Stomach (tissue), 9 donors: ENCODE results near the gene BABAM2. TPM values are rescaled to one million over a fixed set of nuclear protein-coding genes. Genes with fewer than 3 reads are reported as not detected.

Source experiments
- DNase-seq, 2 donors: peaks; one replicate each; pipeline versions ENCODE4 v3.0.0 to v3.0.0-alpha.2; 2013 to 2019
- H3K27ac ChIP-seq, 5 donors: fragments of 200-600 bp in 4 of 5; sonication (generic) in 4 of 5; one replicate each; pipeline ENCODE4 v1.5.1; 2013 to 2019; ENCODE audit warnings: mild to moderate bottlenecking in 1 of 5, moderate library complexity in 1 of 5
- H3K27me3 ChIP-seq, 3 donors: fragments of 200-600 bp; sonication (generic); one replicate each; pipeline ENCODE4 v1.5.1; 2017 to 2019; ENCODE audit warnings: mixed run types in 1 of 3
- H3K36me3 ChIP-seq, 4 donors: fragments of 200-600 bp; sonication (generic); 1 replicate in 3 of 4; 2 replicates in 1 of 4; pipeline ENCODE4 v1.5.1; 2016 to 2019
- H3K4me1 ChIP-seq, 4 donors: fragments of 200-600 bp; sonication (generic); one replicate each; pipeline ENCODE4 v1.5.1; 2016 to 2019
- H3K4me3 ChIP-seq, 4 donors: fragments of 200-600 bp; sonication (generic) in 3 of 4; one replicate each; pipeline ENCODE4 v1.5.1; 2016 to 2019; ENCODE audit warnings: mild to moderate bottlenecking in 1 of 4
- H3K9me3 ChIP-seq, 4 donors: fragments of 200-600 bp; sonication (generic); one replicate each; pipeline ENCODE4 v1.5.1; 2016 to 2019
- EP300 ChIP-seq: sonication (generic); formaldehyde crosslinking; IDR thresholded peaks from one replicate; pipeline ENCODE4 v1.6.1; 2017; ENCODE audit warnings: antibody characterized with exemption
- POLR2A ChIP-seq, 4 donors: fragments of 450-650 bp; IDR thresholded peaks; one replicate each; pipeline ENCODE4 v1.6.1; 2016; ENCODE audit warnings: antibody characterized with exemption in 4 of 4, control low read depth in 2 of 4, mild to moderate bottlenecking in 1 of 4, moderate library complexity in 1 of 4
- POLR2AphosphoS5 ChIP-seq, 3 donors: sonication (generic); formaldehyde crosslinking; IDR thresholded peaks; one replicate each; pipeline ENCODE4 v1.6.1; 2016; ENCODE audit warnings: antibody characterized with exemption in 3 of 3
- WGBS, 5 donors: extraction: QIAGEN DNeasy Blood & Tissue Kit in 3 of 5; methylation state at CpG; one replicate each; pipeline versions ENCODE4 v1.1.5 to v1.1.7; 2013 to 2018; 5-methylcytosine and 5-hydroxymethylcytosine counted together
- intact Hi-C: fragments of 100-400 bp; cut with DNase I; formaldehyde crosslinking; loops from one replicate; pipeline ENCODE4 v1.15.1; 2023; ENCODE audit warnings: low total_unique reads
- polyA plus RNA-seq, 3 donors: library from polyadenylated mRNA; stranded (reverse); fragments of 200-250 nt; gene quantifications; one replicate each; pipeline ENCODE4 v1.2.3, GENCODE V29; 2013
- total RNA-seq, 5 donors: library from RNA; depleted of rRNA; stranded (reverse); fragments of >200 nt; gene quantifications; one replicate each; pipeline versions ENCODE4 v1.1.0 to v1.2.3, GENCODE V29; 2014 to 2016
- TF ChIP-seq, protein P1 (sequence below), 7 experiments: fragments of 450-650 bp in 4 of 7; fragments of 200-600 bp in 3 of 7; sonication (generic) in 3 of 7; IDR thresholded peaks; one replicate each; pipeline ENCODE4 v1.5.1; 2016 to 2019; ENCODE audit warnings: antibody characterized with exemption in 7 of 7, control low read depth in 2 of 7, mild to moderate bottlenecking in 1 of 7
- donor health status: healthy with polysubstance abuse.
- donor health status: Bipolar disorder and iron deficiency.
- donor health status: healthy.

Gene BABAM2
- total and polyA plus RNA-seq, 8 donors = 14.2 to 41.4 (median 22.8) TPM

DNA sequence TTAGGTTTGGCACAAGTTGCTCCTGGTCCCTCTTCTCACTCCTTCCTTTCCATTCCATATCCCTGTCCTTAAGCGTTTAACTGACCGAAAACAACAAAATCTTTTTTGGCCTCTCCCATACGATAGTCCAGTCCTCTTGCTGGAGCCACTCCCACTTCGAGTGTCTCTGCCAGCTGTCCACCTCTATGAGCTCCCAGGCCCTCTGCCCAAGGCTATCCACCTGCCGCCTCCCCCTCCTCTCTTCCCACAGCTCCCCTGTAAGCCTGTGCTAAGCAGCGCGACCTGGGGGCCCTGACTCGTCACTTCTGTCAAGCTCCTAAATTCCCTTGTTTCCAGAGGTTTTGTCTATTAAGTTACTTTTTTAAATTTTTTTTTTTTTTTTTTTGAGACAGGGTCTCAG, 455.1 kb downstream of the BABAM2 start:
- Histone ChIP-seq H3K27ac (no peak overlapping the region), H3K4me3 (no peak overlapping the region), H3K4me1 (peaks cover 28 to 55% (median 43%) of the 10 kb centered on the region in 4 donors), H3K36me3 (no peaks in the 10 kb centered on the region), H3K27me3 (no peaks in the 10 kb centered on the region), H3K9me3 (no peaks in the 10 kb centered on the region)
- intact Hi-C loops = no loop called here
- TF ChIP-seq POLR2AphosphoS5 (IDR thresholded peaks at IDR 0.05) (no peak), POLR2A (IDR thresholded peaks at IDR 0.05) (no peak), EP300 (no peak)
- TF ChIP-seq, protein P1, sequence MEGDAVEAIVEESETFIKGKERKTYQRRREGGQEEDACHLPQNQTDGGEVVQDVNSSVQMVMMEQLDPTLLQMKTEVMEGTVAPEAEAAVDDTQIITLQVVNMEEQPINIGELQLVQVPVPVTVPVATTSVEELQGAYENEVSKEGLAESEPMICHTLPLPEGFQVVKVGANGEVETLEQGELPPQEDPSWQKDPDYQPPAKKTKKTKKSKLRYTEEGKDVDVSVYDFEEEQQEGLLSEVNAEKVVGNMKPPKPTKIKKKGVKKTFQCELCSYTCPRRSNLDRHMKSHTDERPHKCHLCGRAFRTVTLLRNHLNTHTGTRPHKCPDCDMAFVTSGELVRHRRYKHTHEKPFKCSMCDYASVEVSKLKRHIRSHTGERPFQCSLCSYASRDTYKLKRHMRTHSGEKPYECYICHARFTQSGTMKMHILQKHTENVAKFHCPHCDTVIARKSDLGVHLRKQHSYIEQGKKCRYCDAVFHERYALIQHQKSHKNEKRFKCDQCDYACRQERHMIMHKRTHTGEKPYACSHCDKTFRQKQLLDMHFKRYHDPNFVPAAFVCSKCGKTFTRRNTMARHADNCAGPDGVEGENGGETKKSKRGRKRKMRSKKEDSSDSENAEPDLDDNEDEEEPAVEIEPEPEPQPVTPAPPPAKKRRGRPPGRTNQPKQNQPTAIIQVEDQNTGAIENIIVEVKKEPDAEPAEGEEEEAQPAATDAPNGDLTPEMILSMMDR (IDR thresholded peaks at IDR 0.05) = no peak
- no peak for DNase-seq
- WGBS, 5 donors = 78 to 87% (median 84%) methylated on average over 8 of the region's 8 CpGs

DNA sequence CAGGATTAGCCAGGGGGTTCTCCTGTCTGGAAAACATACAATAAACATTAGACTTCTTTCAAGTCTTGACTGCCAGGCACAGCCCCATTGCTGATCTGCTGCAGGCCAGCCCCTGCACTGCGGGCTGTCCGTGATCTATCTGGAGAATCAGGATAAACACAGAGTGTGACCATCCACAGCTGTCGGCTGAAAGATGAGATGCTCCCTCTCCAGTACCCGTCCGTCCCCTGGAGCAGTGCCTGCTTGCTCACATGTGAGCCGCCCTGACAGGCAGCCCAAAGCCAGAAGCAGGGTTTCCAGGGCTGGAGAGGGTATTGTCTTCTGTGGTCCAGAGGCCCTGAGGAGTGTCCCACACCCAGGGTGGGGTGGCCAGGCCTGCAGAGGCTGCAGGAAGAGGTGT, 456.1 kb downstream of the BABAM2 start:
- peak overlapping the region in 1 of 5 donors; percentile 14 for H3K27ac ChIP-seq
- H3K4me3 ChIP-seq = no peak overlapping the region
- H3K4me1 ChIP-seq = peaks cover 19 to 45% (median 33%) of the 10 kb centered on the region in 4 donors
- WGBS, 5 donors = 29 to 83% (median 78%) methylated on average over 2 to 6 of the region's 6 CpGs
- no peaks in the 10 kb centered on the region for H3K27me3 ChIP-seq
- intact Hi-C loops = no loop called here
- peak in 1 of 2 donors; percentile 63 for DNase-seq
- TF ChIP-seq, protein P1 (IDR thresholded peaks at IDR 0.05) = no peak
- TF ChIP-seq POLR2A (IDR thresholded peaks at IDR 0.05) (no peak), EP300 (no peak), POLR2AphosphoS5 (IDR thresholded peaks at IDR 0.05) (peak in 1 of 3 donors; percentile 18)
- no peaks in the 10 kb centered on the region for H3K9me3 ChIP-seq
- no peaks in the 10 kb centered on the region for H3K36me3 ChIP-seq

DNA sequence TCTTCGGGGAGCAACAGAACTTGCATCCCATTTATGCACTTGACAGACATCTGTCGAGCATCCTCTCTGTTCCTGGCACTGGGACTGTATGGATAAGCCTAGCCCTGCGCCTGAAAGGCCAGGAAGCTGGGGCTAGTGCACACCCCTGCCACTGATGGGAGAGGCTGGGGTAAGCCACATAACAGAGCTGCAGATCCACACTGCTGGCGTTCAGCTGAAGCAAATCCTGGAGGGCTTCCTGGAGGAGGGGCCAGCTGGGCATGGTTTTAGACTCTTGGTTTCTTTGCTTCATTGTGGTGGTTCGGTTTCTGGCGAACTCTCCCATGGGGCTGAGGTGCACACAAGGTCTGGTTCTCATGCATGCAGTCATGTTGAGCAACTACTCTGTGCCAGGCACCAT, 456.7 kb downstream of the BABAM2 start:
- WGBS, 5 donors = 92 to 93% (median 92%) methylated on average over 6 of the region's 6 CpGs
- intact Hi-C loops = no loop called here
- no peaks in the 10 kb centered on the region for H3K36me3 ChIP-seq
- no peak overlapping the region for H3K4me3 ChIP-seq
- no peaks in the 10 kb centered on the region for H3K27me3 ChIP-seq
- TF ChIP-seq POLR2A (IDR thresholded peaks at IDR 0.05) (no peak), POLR2AphosphoS5 (IDR thresholded peaks at IDR 0.05) (no peak), EP300 (no peak)
- TF ChIP-seq, protein P1 (IDR thresholded peaks at IDR 0.05) = no peak
- peak overlapping the region in 1 of 5 donors; percentile 14 for H3K27ac ChIP-seq
- H3K4me1 ChIP-seq = peaks cover 13 to 44% (median 27%) of the 10 kb centered on the region in 4 donors
- H3K9me3 ChIP-seq = no peaks in the 10 kb centered on the region
- no peak for DNase-seq

DNA sequence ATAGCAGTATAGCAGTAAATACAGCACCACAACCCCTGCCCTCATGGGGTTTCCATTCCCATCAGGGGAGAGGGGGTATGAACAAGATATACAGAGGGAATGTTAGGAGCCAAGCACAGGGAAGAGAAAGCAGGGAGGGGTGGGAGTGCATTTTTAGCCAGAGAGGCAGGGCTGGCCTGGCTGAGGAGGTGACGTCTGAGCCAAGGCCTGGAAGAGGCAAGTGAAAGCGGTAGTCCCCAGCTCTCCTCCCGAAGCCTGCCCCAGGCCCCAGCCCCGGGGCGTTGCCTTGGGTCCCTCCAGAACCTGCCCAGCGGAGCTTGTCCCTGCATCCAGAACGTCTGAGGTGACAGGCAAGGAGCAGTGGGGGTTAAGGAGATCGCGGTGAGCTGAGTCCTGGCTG, 457.1 kb downstream of the BABAM2 start:
- peaks cover 10 to 41% (median 23%) of the 10 kb centered on the region in 4 donors for H3K4me1 ChIP-seq
- WGBS, 5 donors = 78 to 85% (median 81%) methylated on average over 9 of the region's 9 CpGs

DNA sequence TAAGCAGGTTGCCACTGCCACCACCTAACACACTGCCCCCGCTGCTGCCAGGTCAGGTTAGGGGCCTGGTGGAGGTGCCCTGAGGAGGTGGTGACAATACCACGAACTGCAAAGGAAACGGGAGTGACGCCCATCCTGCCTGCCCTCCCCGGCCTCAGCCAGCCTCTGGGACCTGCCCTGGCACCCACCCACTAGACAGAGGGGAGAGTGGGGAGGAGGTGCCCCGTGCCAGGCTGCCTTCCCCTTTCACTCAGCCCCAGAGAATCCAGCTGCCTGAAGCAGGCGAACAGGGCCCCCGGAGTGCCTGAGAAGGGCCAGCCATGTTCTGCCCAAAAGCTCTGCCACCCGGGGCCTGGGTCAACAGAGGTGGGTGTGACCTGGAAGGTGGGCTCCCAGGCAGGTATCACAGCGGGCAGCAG, 457.6 kb downstream of the BABAM2 start:
- no peaks in the 10 kb centered on the region for H3K27me3 ChIP-seq
- no peak for DNase-seq
- intact Hi-C loops = no loop called here
- H3K4me1 ChIP-seq = peaks cover 5 to 36% (median 17%) of the 10 kb centered on the region in 4 donors
- H3K9me3 ChIP-seq = no peaks in the 10 kb centered on the region
- WGBS, 5 donors = 60 to 82% (median 71%) methylated on average over 7 to 10 of the region's 10 CpGs
- no peaks in the 10 kb centered on the region for H3K36me3 ChIP-seq
- H3K27ac ChIP-seq = peak overlapping the region in 1 of 5 donors; percentile 14
- TF ChIP-seq POLR2AphosphoS5 (IDR thresholded peaks at IDR 0.05) = no peak
- no peak for TF ChIP-seq EP300
- TF ChIP-seq POLR2A (IDR thresholded peaks at IDR 0.05) = no peak
- TF ChIP-seq, protein P1 (IDR thresholded peaks at IDR 0.05) = no peak
- H3K4me3 ChIP-seq = no peak overlapping the region

More for the DNA sequence above, 457.1 kb downstream of the BABAM2 start:
- no peaks in the 10 kb centered on the region for H3K27me3 ChIP-seq
- TF ChIP-seq POLR2AphosphoS5 (IDR thresholded peaks at IDR 0.05) = no peak
- H3K4me3 ChIP-seq = no peak overlapping the region
- peak overlapping the region in 1 of 5 donors; percentile 14 for H3K27ac ChIP-seq
- no peaks in the 10 kb centered on the region for H3K36me3 ChIP-seq
- no peaks in the 10 kb centered on the region for H3K9me3 ChIP-seq
- no peak for DNase-seq
- intact Hi-C loops = no loop called here
